Spleen (tissue), 7 donors: ENCODE data around the gene MLH3.

ENCODE experiments used
- POLR2AphosphoS5 ChIP-seq, 3 donors: sonication (generic); formaldehyde crosslinking; IDR thresholded peaks; one replicate each; pipeline ENCODE4 v1.5.1; 2017; ENCODE audit warnings: antibody characterized with exemption in 3 of 3
- TF ChIP-seq, protein P1 (sequence below), 11 experiments: fragments of 200-600 bp in 7 of 11; fragments of 450-650 bp in 4 of 11; sonication (generic) in 4 of 11; IDR thresholded peaks in 8 of 11; conservative IDR thresholded peaks in 3 of 11; 1 replicate in 7 of 11; 2 replicates in 4 of 11; pipeline versions ENCODE4 v1.4.0 to v1.8.0; 2016 to 2021; ENCODE audit warnings: antibody characterized with exemption in 11 of 11, inconsistent platforms in 4 of 11, mild to moderate bottlenecking in 1 of 11
- donor health status: DM: no; HTN: no; CAD: no; lungs with moderate emphysema.
- donor health status: DM: no; HTN: no; CAD: no.
- donor health status: DM: no; HTN: no; CAD: no.

DNA sequence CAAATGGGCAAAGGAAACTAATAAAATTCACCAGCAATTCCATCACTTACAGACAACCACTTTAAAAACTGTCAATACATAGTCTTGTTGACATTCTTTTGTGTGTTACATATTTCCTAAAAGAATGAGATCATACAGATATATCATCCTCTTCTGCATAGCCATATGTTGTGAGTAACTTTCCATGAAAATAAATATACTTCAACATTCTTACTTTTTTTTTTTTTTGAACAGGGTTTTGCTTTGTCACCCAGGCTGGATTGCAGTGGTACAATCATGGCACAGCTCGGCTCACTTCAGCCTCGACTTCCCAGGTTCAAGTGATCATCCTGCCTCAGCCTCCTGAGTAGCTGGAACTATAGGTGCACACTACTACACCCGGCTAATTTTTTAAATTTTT, 39.1 kb upstream of the MLH3 start:
- TF ChIP-seq, protein P1, sequence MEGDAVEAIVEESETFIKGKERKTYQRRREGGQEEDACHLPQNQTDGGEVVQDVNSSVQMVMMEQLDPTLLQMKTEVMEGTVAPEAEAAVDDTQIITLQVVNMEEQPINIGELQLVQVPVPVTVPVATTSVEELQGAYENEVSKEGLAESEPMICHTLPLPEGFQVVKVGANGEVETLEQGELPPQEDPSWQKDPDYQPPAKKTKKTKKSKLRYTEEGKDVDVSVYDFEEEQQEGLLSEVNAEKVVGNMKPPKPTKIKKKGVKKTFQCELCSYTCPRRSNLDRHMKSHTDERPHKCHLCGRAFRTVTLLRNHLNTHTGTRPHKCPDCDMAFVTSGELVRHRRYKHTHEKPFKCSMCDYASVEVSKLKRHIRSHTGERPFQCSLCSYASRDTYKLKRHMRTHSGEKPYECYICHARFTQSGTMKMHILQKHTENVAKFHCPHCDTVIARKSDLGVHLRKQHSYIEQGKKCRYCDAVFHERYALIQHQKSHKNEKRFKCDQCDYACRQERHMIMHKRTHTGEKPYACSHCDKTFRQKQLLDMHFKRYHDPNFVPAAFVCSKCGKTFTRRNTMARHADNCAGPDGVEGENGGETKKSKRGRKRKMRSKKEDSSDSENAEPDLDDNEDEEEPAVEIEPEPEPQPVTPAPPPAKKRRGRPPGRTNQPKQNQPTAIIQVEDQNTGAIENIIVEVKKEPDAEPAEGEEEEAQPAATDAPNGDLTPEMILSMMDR (IDR thresholded peaks at IDR 0.05 in 8 of 11, conservative IDR thresholded peaks at IDR 0.05 in 3 of 11) = no peak
- no peak for TF ChIP-seq POLR2AphosphoS5 (IDR thresholded peaks at IDR 0.05)
